ENCODE data around the gene EPS15. TPM values are rescaled to one million over a fixed set of nuclear protein-coding genes. Genes with fewer than 3 reads are reported as not detected.

Gene EPS15
- total RNA-seq, 1 donor from 2014 or later: 120 TPM

DNA sequence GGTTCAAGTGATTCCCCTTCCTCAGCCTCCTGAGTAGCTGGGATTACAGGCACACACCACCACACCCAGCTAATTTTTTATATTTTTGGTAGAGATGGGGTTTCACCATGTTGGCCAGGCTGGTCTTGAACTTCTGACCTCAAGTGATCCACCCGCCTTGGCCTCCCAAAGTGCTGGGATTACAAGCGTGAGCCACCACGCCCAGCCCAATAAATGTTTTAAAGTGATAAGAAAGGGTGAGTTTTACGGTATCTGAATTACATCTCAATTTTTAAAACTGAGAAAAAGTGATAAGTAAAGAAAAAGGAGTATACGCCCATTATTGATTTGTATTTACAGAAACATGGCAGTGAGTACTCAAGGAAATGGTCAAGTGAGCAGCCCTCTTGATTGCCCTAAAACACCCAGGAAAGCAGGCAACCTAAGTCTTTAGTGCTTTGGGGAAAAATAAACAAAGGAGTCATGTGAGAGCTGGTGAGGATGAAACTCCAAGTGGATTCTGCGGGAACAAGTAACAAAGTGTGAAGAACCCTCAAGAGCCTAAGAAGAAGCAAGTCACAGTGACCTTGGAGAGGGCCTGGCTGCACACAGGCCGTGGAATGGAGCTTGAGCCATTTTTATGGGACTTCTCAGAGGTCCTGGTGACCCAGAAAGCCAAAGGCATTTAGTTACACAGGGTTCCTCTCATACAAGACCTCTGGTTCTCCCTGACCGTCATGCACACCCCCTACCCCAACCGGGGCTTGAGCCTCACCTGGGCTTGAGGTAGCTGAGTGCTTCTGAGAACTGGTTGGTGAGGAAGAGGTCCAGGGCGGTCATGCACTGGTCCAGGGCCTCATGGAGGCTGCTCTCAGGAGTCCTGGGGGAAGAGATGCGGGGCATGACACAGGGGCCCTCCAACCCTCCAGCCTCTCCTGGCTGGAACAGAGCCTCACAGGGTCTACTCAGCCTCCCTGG is 197.8 kb downstream of the EPS15 start:
- H3K36me3 Mint-ChIP-seq (ENCODE audit: low read depth, unreplicated experiment): no peaks in the 10 kb centered on the region
- H3K9me3 Mint-ChIP-seq (ENCODE audit: unreplicated experiment): no peaks in the 10 kb centered on the region
- H3K4me3 Mint-ChIP-seq (ENCODE audit: unreplicated experiment): no peak overlapping the region
- peaks cover 3% of the 10 kb centered on the region for H3K27me3 Mint-ChIP-seq (ENCODE audit: unreplicated experiment)
- DNase-seq (ENCODE audit: low spot score): no peak
- no peak for TF ChIP-seq CTCF (IDR thresholded peaks at IDR 0.05; ENCODE audit: unreplicated experiment)
- no peak overlapping the region for H3K27ac Mint-ChIP-seq (ENCODE audit: unreplicated experiment)
- H3K4me1 Mint-ChIP-seq (ENCODE audit: unreplicated experiment): peaks cover 7% of the 10 kb centered on the region

DNA sequence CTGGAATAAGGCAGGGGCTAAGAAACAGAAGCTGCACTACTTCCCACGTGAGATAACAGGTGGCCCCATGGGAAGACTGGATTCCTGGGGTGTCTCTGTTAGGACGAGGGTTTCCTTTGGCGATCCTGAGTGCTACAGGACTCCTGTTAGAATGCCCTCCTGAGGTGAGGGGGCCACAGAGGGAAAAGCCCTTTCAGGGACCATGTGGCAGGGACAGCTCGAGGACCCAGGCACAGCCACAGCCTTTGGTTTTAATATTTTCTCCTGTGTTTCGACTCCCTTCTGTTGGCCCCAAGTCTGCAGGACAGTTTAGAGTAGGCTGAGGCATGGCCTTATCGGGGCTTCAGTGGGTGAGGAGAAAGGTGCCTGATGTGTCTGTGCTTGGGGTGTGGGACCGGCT is 201.3 kb downstream of the EPS15 start:
- no peaks in the 10 kb centered on the region for H3K36me3 Mint-ChIP-seq (ENCODE audit: low read depth, unreplicated experiment)
- peaks cover 20% of the 10 kb centered on the region for H3K4me1 Mint-ChIP-seq (ENCODE audit: unreplicated experiment)
- no peak for TF ChIP-seq CTCF (IDR thresholded peaks at IDR 0.05; ENCODE audit: unreplicated experiment)
- H3K9me3 Mint-ChIP-seq (ENCODE audit: unreplicated experiment): no peaks in the 10 kb centered on the region
- peaks cover 7% of the 10 kb centered on the region for H3K27me3 Mint-ChIP-seq (ENCODE audit: unreplicated experiment)
- no peak overlapping the region for H3K4me3 Mint-ChIP-seq (ENCODE audit: unreplicated experiment)
- H3K27ac Mint-ChIP-seq (ENCODE audit: unreplicated experiment): no peak overlapping the region
- DNase-seq (ENCODE audit: low spot score): no peak

- H3K27ac Mint-ChIP-seq (ENCODE audit: unreplicated experiment): no peak overlapping the region
- H3K4me3 Mint-ChIP-seq (ENCODE audit: unreplicated experiment): no peak overlapping the region
- H3K4me1 Mint-ChIP-seq (ENCODE audit: unreplicated experiment): peaks cover 24% of the 10 kb centered on the region
- H3K36me3 Mint-ChIP-seq (ENCODE audit: low read depth, unreplicated experiment): no peaks in the 10 kb centered on the region
- H3K9me3 Mint-ChIP-seq (ENCODE audit: unreplicated experiment): no peaks in the 10 kb centered on the region
- DNase-seq (ENCODE audit: low spot score): no peak
- no peak for TF ChIP-seq CTCF (IDR thresholded peaks at IDR 0.05; ENCODE audit: unreplicated experiment)
- H3K27me3 Mint-ChIP-seq (ENCODE audit: unreplicated experiment): peaks cover 5% of the 10 kb centered on the region
Measured at GRCh38 chr1:51316846-51317120, 202.3 kb downstream of the EPS15 start.

DNA sequence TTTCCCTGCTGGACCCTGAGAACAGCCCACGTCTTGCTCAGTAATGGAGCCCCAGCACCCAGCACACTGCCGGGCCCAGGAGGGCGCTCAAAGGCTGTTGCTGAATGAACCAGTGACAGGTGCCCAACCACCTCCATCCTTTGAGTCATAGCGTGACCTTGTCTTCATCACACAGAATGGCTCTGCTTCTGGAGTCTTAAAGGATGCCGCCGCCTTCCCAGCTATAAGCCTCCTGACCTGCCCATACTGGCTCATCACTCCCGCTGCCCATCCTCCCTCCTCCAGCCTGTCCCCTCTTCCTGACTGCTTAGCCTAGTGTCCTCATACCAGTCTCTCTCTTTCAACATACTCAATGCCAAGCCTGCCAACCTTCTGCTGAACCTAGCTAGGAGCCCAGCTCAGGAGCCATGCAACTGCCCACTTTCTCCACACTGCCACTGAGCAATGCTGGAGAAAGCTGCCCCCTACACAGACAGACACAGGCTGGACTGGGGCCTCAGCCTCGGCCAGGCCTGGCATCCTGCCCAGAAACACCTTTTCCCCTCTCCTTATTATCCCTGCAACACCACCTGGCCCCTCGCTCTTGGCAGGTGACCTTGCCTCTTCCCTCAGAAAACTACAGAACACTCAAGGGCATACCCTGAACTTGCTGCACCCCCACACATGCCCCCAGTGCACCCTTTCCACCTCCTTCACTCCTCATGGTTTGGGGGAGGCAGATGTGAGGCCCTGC is 202.8 kb downstream of the EPS15 start:
- Mint-ChIP-seq H3K36me3 (ENCODE audit: low read depth, unreplicated experiment) (no peaks in the 10 kb centered on the region), H3K4me1 (ENCODE audit: unreplicated experiment) (peaks cover 29% of the 10 kb centered on the region), H3K9me3 (ENCODE audit: unreplicated experiment) (no peaks in the 10 kb centered on the region), H3K27ac (ENCODE audit: unreplicated experiment) (no peak overlapping the region), H3K27me3 (ENCODE audit: unreplicated experiment) (peaks cover 8% of the 10 kb centered on the region), H3K4me3 (ENCODE audit: unreplicated experiment) (no peak overlapping the region)
- no peak for TF ChIP-seq CTCF (IDR thresholded peaks at IDR 0.05; ENCODE audit: unreplicated experiment)
- no peak for DNase-seq (ENCODE audit: low spot score)

DNA sequence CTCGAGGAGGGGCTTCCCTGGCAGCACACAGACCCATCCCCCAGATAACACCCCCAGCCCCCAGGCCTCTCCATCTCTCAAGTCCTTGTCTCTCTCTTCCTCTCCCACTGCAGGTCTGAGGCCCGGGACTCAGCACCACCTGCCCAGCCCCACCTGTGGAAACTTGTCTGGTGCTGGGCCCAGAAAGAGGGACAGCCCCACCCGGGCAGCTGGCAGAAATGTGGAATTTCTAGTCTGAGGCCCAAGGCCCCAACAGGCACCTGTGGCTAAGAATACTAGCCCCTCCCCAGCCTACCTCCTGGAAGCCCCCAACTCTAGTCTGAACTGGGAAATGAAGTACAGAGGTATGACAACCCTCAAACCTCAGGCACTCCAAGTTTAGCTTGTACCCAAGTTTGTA is 204.1 kb downstream of the EPS15 start:
- H3K36me3 Mint-ChIP-seq (ENCODE audit: low read depth, unreplicated experiment): no peaks in the 10 kb centered on the region
- DNase-seq (ENCODE audit: low spot score): no peak
- peaks cover 38% of the 10 kb centered on the region for H3K4me1 Mint-ChIP-seq (ENCODE audit: unreplicated experiment)
- H3K27ac Mint-ChIP-seq (ENCODE audit: unreplicated experiment): no peak overlapping the region
- H3K9me3 Mint-ChIP-seq (ENCODE audit: unreplicated experiment): no peaks in the 10 kb centered on the region
- H3K27me3 Mint-ChIP-seq (ENCODE audit: unreplicated experiment): peaks cover 13% of the 10 kb centered on the region
- H3K4me3 Mint-ChIP-seq (ENCODE audit: unreplicated experiment): no peak overlapping the region
- TF ChIP-seq CTCF (IDR thresholded peaks at IDR 0.05; ENCODE audit: unreplicated experiment): no peak

Data from endothelial cell (in vitro differentiated cells).